Posterior vena cava (tissue), 2 donors: ENCODE measurements around the gene TARBP1. TPM values are rescaled to one million over a fixed set of nuclear protein-coding genes. Genes with fewer than 3 reads are reported as not detected.

Experiments used
- DNase-seq: peaks from one replicate; pipeline ENCODE4 v3.0.0-alpha.2; 2020; ENCODE audit warnings: low spot score
- intact Hi-C, 2 donors: fragments of 100-400 bp; cut with DNase I; formaldehyde crosslinking; loops; one replicate each; pipeline versions ENCODE4 v1.14.1 to v1.14.2; 2022 to 2023
- total RNA-seq, 2 donors: library from RNA; stranded (reverse); fragmentation: NEBNext Ultra II Directional; extraction: Animal tissue kit (Norgen Biotek cat#: 25700); gene quantifications; one replicate each; pipeline ENCODE4 v1.2.1, GENCODE V29; 2021
- donor health status: DM: yes; HTN: yes; CAD: no.
- donor health status: DM: yes; HTN: yes; CAD: no.

Gene TARBP1
- total RNA-seq, 2 donors from 2014 or later: 13.8 to 20.0 TPM

DNA sequence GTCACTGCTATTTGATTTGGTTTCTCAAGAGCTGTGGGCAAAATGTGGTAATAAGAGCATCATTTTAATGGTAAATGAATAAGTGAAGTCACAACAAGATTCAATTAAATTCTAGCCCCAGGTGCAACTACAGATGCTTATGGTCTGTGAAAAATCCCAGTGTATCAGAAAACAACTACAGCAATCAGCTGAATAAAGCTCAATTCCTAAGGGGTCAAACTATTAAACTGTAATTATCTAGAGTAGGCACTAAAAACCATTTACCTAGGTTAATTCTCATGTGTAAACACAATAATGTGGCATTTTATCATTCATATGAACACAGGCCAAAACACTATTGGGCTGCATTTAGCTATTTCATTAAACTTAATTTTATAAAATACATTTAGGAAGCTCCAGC lies 9.6 kb downstream of the TARBP1 start:
- intact Hi-C loops: no loop called here
- DNase-seq: no peak

DNA sequence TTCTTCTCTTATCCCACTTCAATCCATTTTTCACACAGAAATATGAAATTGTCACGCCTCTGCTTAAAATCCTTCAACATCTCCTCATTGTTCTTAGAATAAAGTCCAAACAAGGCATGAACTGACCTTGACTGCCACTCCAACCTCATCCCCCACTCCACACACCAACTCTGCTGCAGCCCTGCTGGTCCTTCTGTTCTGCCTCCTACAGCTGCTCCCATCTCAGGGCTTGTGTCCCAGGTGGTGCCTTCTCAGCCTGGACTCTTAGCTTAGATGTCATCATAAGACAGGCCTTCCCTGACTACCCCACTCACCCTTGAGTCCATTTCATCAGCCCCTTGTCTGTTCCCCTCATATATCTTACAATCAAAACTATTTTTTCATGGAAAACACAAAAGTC lies 10.4 kb downstream of the TARBP1 start:
- DNase-seq: no peak
- intact Hi-C loops: no loop called here

DNA sequence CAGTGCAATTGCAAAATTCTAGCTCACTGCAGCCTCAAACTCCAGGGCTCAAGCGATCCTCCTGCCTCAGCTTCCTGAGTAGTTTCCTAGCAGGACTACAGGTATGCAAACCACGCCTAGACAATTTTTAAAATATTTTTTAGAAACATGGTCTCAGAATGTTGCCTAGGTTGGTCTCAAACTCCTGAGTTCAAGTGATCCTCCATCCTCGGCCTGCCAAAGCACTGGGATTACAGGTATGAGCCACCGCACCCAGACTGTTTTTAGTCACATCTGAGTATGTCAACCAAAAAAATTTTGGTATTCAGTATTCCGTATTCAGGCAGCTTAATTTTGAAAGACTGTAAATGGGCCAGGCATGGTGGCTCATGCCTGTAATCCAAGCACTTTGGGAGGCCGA lies 11.2 kb downstream of the TARBP1 start:
- intact Hi-C loops: no loop called here
- no peak for DNase-seq

DNA sequence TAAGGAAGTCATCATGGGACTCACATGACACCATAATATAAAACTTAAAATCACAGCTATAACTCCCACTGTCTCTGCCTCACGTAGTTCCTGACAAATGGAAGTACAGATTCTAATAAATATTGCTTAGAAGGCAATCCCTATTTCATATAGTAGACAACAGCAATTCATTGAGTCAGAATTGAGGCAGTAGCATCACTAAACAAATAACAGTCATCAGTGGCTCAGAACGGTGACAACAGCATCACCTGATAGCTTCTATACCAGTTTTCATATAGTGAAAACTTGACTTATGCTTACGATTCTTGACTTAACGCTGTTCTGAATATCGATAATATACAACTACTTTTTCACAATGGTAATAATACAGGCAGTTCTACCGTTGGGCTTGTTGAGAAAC lies 12.0 kb downstream of the TARBP1 start:
- intact Hi-C loops: no loop called here
- no peak for DNase-seq

DNA sequence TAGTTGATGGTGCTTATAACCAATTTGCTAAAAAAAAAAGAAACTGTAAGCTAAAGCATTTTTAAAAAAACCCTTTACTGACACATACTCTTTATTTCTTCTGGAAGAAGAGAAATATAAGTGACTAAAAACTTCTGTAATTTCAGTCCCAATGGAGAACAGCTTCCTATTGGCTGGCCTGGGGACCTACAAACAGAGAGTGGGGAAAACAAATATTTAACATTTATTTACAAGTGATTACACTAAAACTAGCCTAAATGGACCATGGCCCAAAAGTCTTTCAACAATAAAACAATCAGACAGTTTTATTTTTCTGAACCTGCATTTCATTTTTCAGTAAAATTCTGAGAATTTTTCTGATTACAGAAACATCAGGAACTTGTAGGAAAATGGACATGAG lies 15.2 kb downstream of the TARBP1 start:
- intact Hi-C loops: no loop called here

DNA sequence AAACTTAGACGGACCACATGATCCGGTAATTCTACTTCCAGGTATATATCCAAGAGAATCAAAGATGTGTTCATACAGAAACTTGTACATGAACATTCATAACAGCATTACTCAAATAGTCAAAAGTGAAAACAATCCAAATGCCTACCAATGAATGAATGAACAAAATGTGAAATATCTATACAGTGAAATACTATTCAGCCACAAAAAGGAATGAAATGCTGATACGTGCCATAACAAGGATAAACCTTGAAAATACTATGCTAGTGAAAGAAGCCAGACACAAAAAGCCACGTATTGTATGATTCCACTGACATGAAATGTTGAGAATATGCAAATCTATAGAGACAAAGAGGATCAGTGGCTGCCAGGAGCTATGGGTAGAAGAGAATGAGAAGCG lies 18.3 kb downstream of the TARBP1 start:
- intact Hi-C loops: no loop called here
- no peak for DNase-seq

More for the DNA sequence above, 15.2 kb downstream of the TARBP1 start:
- DNase-seq: no peak

DNA sequence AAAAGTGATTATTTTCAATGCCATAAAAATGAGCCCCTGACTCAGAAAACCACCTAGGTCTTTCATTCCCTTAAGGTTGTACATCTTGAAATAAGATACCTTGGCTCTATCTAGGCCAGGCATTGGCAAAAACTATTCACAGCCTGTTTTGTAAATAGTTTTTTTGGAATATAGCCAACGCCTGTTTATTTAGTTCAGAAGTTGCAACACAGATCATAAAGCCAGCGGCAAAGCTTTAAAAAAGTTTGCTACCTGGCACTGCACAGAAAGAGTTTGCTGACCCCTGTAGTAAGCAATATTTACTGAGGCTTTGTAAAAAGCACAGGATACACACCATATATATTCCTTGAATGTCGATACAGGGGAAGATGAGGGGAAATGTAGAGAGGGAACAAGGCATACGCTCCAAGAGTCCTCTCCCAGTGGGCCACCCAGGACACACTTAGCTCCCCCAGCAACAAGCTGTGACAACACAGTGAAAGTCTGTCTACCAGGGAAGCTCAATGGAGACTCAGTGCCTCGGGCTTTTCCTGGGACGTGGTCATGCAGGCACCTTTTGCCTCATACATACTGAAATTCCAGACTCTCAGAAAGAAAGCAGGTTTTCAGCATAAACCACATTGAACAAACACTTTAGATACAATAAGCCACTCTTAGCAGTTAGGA lies 20.5 kb downstream of the TARBP1 start:
- intact Hi-C loops: no loop called here
- DNase-seq: no peak

DNA sequence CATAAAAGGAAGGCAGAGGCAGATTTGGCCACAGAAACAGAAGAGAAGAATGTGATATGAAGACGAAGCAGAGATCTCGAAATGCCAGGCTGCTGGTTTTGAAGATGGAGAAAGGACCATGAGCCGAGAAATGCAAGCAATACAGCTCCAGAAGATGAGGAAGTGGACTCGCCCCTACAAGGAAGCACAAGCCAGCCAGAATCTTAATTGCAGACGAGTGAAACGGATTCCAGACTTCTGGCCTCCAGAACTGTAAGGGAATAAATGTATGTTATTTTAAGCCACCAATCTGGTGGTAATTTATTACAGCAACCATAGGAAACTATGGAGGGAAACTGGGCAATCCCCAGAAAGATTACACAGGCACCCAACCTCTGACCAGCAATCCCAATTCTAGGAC lies 24.1 kb downstream of the TARBP1 start:
- DNase-seq: no peak

DNA sequence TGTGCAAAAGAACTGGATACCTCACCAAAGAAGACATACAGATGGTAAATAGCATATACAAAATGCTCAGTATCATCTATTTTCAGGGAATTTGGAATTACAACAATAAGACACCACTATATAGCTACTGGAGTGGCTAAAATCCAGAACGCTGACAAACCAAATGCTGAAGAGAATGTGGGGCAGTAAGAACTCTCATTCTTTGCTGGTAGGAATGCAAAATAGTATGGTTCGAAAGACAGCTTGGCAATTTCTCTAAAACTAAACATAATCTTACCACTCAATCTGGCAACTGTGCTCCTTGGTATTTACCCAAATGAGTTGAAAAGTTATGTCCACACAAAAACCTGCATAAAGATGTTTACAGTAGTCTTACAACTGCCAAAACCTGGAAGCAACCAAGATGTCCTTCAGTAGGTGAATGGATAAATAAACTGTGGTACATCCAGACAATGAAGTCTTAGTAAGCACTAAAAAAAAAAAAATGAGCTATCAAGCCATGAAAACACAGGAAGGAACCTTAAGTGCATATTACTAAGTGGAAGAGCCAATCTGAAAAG lies 26.5 kb downstream of the TARBP1 start:
- no peak for DNase-seq
- intact Hi-C loops: no loop called here

More for the DNA sequence above, 24.1 kb downstream of the TARBP1 start:
- intact Hi-C loops: no loop called here

DNA sequence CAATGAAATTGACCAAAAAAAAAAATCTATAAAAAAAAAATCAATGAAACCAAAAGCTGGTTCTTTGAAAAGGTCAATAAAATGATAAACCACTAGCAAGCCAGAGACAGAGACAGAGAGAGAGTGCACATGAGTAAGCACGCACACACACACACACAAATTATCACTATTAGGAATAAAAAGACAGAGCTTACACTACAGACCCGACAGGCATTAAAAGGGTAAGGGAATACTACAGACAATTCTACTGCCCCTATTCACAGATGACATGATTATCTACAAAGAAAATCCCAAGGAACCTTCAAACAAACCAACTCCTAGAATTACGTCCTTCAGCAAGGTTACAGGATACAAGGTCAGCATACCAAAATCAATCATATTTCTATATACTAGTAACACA lies 38.6 kb downstream of the TARBP1 start:
- DNase-seq: no peak
- intact Hi-C loops: no loop called here

DNA sequence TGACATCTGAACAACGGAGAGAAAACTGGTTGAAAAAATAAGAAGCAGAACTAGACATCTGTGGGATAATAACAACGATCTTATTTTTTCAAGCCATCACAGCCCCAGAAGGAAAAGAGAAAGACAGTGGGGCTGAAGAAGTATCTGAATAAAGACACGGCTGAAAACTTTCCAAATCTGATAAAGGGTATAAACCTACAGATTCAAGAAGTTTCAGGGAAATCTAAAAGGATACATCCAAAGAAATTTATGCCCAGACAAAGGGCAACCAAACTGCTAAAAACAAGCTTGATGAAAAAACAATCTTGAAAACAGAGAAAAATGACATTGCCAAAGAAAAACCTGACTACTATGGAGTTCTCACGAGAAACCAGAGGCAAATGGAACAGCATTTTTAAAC lies 40.4 kb downstream of the TARBP1 start:
- no peak for DNase-seq
- intact Hi-C loops: no loop called here

DNA sequence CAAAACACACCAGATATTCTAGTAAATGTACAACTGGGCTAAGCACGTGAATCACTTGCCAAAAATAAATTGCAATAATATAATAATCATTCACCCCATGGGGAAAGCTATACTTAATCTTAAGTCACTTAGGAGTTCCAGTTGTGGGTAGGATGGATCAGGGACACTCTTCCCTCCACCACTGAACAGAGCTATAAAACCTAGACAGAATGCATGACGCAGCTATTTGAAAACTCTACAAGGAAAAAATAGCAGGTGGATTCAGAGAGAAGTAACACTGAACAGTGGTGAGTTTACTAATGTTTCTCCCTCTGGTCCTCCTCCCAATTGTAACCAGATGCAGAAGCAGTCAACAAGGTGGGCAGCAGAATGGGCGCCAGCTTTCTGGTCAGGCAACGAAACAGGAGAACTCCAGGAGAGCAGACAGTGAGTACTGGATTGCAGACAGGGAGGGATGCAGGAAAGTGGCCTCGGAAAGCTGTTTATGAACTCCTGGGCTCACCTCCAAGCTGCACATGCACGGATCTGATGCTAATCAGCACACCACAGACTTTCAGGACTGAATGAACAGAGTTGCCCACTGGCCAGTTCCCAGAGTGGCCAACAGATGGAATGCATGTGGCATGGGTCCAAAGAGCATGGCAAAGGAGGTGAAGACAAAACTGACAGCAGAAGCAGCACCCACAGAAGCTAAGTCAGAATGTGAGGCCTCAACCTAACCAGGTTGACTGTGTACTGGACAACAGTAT lies 41.4 kb downstream of the TARBP1 start:
- intact Hi-C loops: no loop called here
- no peak for DNase-seq

DNA sequence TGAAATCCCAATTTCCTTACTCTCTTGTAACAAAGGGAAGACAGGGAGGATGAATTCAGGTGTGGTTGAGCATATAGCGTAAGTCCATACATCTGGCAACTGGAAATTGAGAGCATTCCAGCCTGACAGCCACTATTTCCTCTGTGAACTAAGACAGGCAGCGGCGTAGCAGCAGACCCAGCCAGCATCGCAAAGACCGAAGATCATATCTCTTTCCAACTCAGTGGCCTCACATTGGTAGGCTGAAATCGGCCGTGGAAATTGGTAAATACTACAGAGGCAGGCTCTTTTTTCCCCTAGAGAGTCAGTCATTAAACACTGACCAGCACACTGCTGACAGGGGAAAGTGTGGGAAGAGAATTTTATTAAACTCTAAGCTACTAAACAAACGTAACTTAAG lies 43.4 kb downstream of the TARBP1 start:
- no peak for DNase-seq
- intact Hi-C loops: no loop called here

DNA sequence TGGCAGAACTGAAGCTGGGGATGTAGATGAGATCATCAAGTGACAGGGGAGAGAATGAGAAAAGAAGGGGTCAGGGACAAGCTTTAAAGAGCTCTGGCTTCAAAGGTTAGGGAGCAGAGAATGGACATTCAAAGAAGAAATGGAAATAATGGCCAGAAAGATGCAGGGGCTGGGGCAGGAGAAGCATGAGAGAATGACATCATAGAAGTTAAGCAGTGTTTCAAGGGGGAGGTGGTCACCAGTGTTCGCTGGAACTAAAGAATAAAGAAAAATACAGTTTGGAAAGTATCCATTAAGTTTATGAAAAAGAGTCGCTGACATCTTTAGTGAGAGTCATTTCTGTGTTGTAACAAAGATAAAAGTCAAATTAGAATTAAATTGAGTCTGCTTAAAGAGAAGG lies 44.3 kb downstream of the TARBP1 start:
- intact Hi-C loops: no loop called here
- DNase-seq: no peak

DNA sequence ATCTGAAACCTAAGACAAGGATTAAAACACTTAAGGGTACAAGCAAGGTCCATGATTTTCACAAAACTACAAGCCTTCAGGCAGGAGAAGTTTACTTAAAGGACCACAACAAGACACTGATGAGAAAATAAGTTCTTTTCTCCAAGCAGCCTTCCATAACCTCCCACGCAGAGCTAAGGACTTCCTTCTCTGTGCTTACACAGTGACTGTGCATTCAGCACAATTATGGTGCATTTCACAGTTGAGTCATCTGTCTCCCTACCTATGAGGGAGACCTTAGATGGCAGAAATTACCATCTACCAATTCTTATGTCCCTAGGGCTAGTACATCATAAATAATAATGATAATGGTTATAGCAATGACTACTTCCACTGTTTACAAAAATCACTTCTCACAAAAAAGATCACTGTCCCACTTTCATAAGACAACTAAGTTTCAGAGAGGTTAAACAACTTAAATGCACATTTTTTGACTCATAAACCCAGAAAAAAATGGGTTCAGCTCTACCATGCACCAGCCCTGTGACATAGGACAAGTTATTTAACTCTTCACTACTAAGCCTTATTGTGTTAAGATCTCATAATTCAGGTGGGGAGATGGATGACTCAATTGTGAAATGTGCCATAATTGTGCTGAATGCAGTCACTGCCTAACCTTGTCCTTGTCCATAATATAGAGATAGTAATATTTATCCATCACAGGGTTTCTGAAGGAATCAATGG lies 45.3 kb downstream of the TARBP1 start:
- no peak for DNase-seq
- intact Hi-C loops: no loop called here

DNA sequence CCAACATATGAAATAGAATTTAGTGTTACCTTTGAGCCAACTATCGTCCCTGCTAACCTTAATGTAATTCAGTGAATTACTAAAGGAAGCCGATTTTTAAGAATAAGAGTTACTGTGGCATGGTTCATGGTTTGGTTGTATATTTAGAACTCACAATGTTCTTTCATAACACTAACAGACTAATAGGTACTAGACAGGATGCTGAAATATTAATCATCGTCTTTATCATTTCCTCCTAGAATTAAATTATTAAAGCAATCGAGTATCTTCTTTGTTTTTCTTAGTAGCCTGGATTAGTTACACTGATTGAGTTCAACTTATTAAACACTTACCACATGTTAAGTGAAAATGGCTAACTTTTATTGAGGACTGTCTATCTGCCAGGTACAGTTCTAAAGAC lies 47.7 kb downstream of the TARBP1 start:
- intact Hi-C loops: no loop called here
- no peak for DNase-seq

DNA sequence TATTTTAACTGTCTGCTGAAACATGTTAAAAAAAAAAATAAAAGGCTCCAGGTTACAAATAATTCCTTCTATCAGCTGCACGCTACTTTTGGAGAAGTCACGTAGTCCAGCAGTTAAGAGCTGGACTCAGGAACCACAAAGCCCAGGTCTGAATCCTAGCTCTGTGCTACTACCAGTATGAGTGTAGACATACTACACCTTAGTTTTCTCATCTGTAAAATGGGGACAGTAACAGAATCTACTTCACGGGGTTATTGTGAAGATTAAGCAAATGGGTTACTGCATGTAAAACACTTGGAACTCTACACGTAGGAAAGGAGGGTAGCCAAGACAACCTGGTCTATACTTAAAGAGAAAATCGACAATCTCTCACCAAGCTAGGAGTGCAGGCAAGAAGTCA lies 48.3 kb downstream of the TARBP1 start:
- intact Hi-C loops: no loop called here
- no peak for DNase-seq

DNA sequence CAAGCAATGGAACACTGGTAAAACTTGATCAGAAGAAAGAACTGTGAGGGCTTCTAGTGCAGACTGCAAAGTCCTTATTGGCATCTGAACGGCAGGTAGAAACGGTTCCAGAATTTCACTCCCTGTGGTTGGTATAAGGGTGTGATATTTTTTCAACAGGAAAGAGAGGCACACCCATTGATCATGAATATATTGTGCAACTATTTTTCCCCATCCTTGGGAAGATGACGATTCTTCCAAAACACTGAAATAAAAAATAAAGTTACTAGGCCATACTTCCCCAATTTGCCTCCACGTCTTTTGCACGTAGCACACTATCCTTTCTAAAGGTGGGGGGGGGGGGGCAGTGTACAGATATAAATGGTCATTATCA lies 49.6 kb downstream of the TARBP1 start:
- intact Hi-C loops: no loop called here
- DNase-seq: no peak

DNA sequence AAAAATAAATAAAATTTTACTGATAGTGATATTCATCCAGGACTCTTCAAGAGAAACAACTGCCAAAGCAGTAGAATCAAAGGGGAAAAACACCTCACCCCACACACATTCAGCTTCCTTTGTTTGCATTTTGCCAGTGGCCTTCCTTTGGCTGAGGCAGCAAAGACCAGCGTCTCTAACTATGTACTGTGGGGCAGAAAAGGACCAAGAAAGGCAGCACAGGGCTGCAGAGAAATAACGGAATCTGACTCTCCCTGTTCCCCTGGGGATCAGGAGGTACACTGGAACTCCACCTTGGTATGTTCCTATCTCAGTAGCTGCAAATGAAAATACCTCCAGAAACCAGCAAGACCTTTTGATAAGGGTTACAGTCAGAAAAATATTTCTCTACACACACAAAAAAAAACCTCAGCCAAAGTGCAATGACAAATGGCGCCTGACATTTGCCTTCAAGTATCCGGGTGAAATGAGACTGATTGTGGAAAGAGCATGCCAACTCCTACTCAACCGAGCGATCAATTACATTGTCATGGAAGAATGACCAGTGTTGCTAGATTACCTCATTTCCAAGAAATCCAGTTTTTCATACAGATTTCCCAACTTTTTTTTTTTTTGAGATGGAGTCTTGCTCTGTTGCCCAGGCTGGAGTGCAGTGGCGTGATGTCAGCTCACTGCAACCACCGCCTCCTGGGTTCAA lies 50.9 kb downstream of the TARBP1 start:
- no peak for DNase-seq
- intact Hi-C loops: no loop called here

DNA sequence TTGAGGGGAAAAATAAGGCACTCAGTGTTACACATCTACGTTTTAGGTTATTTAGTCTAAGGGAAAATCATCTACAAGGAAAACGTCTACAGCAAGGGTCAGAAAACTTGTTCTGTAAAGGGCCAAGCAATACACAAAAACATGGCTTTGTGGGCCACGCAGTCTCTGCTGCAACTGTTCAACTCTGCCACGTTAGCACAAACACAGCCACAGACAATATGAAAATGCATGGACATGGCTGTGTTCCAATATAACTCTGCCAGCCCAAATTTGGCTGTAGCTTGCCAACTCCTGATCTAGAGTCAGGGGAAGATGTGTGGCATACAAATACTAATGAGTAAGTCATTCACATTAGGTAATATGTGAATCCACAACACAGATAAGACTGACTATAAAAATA lies 65.0 kb downstream of the TARBP1 start:
- intact Hi-C loops: no loop called here
- no peak for DNase-seq
